GM18867 (cell line): ENCODE measurements around the gene OR2T6.
"Not testable (repeated sequence)": the region's sequence is repeated elsewhere in the genome, so short reads cannot be mapped to it uniquely, and the experiment has no call there.

Source experiments
- ATAC-seq: cut with Tn5 transposase; IDR thresholded peaks from one replicate; pipeline ENCODE4 v1.9.1; 2021; ENCODE audit warnings: mild to moderate bottlenecking, moderate library complexity; ENCODE audit not compliant: unreplicated experiment

The OR2T6 gene

GRCh38 chr1:248432201-248432600 lies 56.7 kb downstream of the OR2T6 start:
- ATAC-seq: peak; percentile 59

- ATAC-seq: not testable (repeated sequence)
These were observed 58.4 kb downstream of the OR2T6 start for GRCh38 chr1:248433811-248434415.

GRCh38 chr1:248434913-248435312 lies 59.4 kb downstream of the OR2T6 start:
- not testable (repeated sequence) for ATAC-seq

- peak; percentile 41 for ATAC-seq
These were observed 60.8 kb downstream of the OR2T6 start for GRCh38 chr1:248436303-248436702.

- ATAC-seq: not testable (repeated sequence)
These were observed 63.1 kb downstream of the OR2T6 start for GRCh38 chr1:248438668-248439067.

- not testable (repeated sequence) for ATAC-seq
These were observed 63.7 kb downstream of the OR2T6 start for GRCh38 chr1:248439283-248439682.
